GM19240 (cell line): ENCODE measurements around the gene PATJ.
"Not testable (repeated sequence)": the region's sequence is repeated elsewhere in the genome, so short reads cannot be mapped to it uniquely, and the experiment has no call there.

ENCODE experiments used
- DNase-seq: peaks from one replicate; pipeline ENCODE4 v3.0.0; 2011; ENCODE audit warnings: low spot score; ENCODE audit not compliant: insufficient read length

The PATJ gene

GRCh38 chr1:61879887-61880474 lies 137.7 kb downstream of the PATJ start:
- DNase-seq, result not testable (repeated sequence)

- no peak for DNase-seq
Observed at GRCh38 chr1:61887076-61887867, 145.0 kb downstream of the PATJ start.

DNA sequence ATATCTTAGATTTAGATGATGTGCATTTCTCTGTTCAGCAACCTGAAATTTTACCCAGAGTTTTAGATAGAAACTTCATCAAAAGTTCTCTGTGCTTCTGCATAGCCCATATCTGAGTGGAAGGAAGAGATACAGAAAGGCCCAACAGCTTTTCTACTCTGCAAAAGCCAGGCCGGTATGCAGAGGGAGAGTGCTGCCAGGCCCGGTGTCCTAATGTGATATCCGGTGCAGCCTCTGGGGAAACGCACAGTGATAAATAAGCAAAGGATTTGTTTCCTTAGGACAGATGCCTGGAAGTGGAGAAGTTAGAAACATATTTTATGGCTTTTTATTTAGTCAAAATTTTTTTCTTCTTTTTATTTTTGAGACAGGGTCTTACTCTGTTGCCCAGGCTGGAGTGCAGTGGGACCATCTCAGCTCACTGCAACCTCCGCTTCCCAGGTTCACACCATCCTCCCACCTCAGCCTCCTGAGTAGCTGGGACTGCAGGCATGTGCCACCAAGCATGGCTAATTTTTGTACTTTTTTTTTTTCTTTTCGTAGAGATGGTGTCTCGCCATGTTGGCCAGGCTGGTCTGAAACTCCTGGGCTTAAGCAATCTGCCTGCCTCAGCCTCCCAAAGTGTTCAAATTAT lies 145.8 kb downstream of the PATJ start:
- no peak for DNase-seq

DNA sequence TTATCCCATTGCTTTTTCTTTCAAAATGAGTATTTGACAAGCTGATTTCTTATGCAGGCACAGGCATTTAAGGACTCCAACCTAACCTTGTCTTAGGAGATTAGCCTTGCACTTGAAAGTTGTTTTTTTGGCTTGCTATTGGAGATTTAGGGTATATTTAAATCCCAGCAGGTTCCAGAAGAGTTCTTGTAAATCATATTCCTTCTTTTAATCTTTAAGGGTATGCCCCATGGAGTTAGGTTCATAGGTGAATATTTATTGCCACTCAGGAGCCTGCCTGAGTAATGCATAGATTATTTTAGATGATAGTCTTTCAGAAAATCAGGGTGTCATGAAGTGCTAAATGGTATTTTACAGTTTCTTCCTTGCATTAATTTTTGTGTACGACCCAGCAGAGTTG lies 146.5 kb downstream of the PATJ start:
- no peak for DNase-seq

- not testable (repeated sequence) for DNase-seq
Observed at GRCh38 chr1:61890435-61890834, 148.2 kb downstream of the PATJ start.

- DNase-seq, result no peak
Observed at GRCh38 chr1:61892977-61893376, 150.7 kb downstream of the PATJ start.

DNA sequence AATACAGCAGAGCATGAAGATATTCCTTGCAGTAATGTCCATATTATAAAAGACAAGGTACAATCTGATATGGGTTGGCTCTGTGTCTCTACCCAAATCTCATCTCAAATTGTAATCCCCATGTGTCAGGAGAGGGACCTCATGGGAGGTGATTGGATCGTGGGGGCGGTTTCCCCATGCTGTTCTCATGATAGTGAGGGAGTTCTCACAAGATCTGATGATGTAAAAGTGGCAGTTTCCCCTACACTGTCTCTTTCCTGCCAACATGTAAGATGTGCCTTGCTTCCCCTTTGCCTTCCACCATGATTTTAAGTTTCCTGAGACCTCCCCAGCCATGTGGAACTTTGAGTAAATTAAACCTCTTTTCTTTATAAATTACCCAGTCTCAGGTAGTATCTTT lies 152.0 kb downstream of the PATJ start:
- DNase-seq, result not testable (repeated sequence)

DNA sequence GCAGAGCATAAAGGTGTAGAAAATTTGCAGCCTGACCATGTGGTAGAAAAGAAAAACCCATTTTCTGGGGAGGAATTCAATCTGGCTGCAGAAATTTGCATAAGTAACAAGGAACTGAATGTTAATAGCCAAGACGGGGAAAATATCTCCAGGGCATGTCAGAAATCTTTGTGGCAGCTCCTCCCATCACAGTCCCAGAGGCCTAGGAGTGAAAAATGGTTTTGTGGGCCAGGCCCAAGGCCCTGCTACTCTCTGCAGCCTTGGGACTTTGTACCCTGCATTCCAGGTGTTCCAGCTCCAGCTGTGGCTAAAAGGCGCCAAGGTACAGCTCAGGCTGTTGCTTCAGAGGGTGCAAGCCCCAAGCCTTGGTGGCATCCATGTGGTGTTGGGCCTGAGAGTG lies 152.9 kb downstream of the PATJ start:
- no peak for DNase-seq

DNA sequence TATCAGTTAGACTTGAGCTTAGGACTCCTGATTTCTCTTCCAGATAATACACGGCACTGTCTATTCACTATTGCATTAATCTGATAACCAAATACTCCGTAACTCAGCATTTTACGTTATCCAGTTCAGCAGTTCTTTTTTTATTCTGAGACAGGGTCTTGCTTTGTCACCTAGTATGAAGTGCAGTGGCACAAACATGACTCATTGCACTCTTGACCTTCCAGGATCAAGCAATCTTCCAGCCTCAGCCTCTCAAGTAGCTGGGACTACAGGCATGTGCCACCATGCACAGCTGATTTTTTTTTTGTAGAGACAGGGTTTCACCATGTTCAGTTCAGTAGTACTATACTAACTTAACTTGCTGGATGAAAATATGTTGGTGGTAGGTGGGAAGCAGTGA lies 156.4 kb downstream of the PATJ start:
- DNase-seq, result no peak

- no peak for DNase-seq
Observed at GRCh38 chr1:61904354-61904753, 162.1 kb downstream of the PATJ start.

DNA sequence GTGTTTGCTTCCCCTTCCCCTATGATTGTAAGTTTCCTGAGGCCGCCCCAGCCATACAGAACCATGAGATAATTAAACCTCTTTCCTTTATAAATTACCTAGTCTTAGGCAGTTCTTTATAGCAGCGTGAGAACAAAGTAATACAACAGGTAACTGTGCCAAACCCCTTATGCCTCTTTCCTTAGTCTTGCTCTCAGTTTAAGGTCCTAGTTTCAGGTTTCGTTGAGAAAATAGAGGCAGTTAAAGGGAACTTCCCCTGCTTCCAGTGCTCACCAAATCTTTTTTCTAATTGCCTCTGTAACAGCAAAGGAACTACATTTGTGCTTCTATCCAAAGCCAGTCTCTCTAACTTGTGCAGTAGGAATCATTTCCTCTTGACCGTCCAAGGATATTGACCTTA lies 164.8 kb downstream of the PATJ start:
- DNase-seq, result no peak

DNA sequence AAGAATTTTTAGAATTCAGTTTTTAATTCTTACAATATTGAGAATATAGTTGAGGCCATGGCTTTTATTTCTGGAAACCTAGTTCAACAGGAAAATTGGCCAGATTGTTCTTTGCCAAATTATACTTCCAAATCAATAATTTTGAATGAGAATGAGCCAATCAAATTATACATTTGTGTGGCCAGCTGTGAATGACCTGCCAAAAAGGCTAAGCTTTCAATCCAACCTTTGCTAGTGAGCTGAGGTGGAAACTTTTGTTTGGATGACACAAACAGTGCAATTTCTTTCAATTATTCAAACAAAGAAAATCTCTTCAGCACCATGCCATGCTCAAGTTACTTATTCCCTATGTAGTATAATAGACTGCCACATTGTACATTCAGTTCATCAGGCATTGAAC lies 167.8 kb downstream of the PATJ start:
- DNase-seq, result no peak

DNA sequence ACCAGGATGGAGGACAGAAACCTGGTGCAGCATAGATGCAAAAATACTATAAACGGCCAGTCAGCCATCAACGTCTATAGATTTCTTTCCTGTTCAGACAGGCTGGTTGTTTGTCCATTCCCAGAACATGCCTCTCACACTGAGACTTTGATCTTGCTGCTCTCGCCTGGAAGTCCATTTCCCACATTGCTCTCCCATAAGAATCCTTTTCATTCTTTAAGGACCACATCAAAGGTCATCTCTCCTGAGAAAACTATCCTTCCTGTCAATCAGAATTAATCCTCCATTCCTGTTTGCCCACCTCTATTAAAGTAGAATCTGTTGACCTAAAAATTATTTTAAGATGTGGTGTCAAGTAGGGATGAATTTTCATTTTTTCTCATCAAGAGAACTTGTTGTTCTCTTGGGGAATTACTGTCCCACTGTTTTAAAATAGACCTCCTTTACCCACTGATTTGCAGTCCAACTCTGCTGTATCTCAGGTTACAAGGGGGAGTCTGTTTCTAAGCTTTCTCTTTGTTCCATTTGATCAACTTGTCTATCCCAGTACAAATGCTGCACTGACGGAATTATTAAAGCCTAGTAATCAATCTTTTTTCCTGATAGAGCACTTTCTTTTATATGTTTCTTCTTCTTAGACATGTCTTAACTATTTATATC lies 172.7 kb downstream of the PATJ start:
- no peak for DNase-seq

DNA sequence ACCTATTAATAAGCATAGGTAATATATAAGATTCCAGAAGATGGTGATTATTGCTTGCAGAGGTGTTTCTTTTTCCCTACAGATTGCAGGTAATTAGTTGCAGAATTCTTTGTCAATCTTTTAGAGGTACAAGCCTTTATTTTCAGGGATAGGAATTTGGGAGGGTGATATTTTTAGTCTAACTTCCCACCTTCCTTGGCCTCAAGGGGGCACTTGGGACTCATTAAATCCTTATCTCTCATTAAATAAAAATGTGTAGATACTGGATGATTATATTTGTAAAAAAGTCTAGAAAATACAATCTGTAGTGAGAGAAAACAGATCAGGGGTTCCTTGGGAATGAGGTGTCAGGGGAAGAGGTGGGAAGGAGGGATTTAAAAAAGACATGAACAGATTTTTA lies 179.2 kb downstream of the PATJ start:
- no peak for DNase-seq

DNA sequence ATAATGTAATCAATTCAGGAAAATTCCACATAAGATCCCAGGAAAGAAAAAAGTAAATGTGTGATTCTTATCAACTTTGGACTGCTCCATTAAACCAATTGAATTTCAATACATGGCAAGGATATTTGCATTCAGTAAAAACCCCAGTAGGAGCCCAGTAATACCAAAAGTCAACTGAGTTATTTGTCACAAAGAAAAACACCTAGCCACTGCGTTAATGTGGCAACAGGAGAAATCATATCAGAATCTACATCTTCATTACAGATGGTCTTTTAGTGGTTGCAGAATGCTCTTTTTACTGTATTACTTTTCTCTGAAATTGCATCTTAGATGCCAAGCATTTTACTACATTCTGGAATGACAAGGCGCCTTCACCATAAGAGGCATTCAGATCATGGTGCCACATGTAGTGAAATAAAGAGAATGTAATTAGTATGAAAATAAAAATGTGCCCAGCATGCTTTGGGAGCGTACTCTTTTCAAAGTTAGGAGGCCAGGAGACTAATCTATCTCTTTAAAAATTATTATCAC lies 180.7 kb downstream of the PATJ start:
- DNase-seq, result no peak

GRCh38 chr1:61925591-61926298 lies 183.5 kb downstream of the PATJ start:
- no peak for DNase-seq

GRCh38 chr1:61926597-61926996 lies 184.3 kb downstream of the PATJ start:
- DNase-seq, result no peak

- no peak for DNase-seq
Observed at GRCh38 chr1:61930116-61930645, 187.9 kb downstream of the PATJ start.

DNA sequence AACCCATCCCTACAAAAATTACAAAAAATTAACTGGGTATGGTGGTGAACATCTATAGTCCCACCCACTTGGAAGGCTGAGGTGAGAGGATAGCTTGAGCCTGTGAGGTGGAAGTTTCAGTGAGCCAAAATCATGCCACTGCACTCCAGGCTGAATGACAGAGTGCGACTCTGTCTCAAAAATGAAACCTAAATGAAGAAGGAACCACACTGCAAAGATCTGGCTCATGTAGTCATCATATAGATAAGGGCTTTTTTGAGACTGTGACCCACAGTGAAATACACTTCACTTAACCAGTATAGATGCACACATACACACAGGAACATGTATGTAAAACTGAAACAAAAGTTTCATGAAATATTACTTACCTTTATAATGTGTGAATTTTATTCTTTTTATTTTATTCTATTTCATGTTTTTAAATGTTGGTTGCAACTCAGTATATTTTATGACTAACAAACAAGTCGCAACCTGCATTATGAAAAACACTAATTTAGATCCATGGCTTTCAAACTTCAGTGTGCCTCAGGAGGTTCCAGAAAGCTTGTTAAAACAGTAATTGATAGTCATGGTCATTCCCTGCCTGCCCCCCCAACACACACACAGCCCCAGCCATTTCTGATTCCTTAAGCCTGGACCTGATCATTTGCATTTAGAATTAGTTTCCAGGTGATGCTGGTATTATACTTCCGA lies 189.5 kb downstream of the PATJ start:
- DNase-seq, result no peak

DNA sequence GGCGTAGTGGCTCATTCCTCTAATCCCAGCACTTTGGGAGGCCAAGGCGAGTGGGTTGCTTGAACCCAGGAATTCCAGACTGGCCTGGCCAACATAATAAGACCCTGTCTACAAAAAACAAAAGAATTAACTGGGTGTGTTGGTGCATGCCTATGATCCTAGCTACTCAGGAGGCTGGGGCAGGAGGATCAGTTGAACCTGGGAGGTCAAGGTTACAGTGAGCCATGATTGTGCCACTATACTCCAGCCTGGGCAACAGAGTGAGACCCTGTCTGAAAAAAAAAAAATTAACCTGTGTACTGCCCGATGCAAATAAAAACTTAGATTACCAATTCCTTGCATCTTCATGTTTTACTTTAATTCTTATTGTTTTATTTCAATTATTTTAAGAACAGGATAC lies 193.2 kb downstream of the PATJ start:
- no peak for DNase-seq
